OCI-M2 (cell line): ENCODE measurements around the gene GH2.
"Not testable (repeated sequence)": the region's sequence is repeated elsewhere in the genome, so short reads cannot be mapped to it uniquely, and the experiment has no call there.

ENCODE experiments used
- DNase-seq: peaks from one replicate; lab custom pipeline; 2025; ENCODE audit not compliant: unreplicated experiment; lab: John Stamatoyannopoulos, UW

Gene GH2

GRCh38 chr17:63911657-63912100 is 29.9 kb upstream of the GH2 start:
- no peak for DNase-seq

DNA sequence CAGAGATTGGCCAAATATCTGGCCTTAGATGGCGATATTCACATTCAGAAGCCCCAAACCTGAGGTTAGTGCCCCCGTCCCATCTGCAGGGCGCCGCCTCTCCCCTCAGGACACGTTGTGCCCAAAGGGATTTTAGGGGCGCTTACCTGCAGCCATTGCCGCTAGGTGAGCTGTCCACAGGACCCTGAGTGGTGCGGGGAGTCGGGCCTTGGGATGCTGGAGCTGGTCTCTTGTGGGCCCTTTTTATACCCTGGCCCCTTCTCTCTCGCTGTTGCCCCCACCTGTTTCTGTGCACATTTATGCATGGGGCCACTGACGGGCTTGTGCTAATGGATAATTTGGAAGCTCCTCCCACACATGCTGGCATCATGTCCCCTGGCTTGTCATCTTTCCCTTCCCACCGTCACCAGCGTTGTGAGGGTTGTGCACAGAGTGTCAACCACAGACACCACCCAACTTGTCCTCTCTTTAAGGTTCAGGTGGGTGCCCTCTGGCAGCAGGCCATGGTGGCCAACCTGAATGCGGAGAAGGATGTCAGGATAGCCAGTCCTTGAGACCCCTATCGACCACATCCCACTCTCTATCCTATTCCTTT is 29.4 kb upstream of the GH2 start, which contains the start of gene CSHL1:
CSHL1 (minus strand) TSS at position 218 of the 595 bp plus-strand sequence; CDS start at position 156, 62 bp downstream.
- DNase-seq: no peak

DNA sequence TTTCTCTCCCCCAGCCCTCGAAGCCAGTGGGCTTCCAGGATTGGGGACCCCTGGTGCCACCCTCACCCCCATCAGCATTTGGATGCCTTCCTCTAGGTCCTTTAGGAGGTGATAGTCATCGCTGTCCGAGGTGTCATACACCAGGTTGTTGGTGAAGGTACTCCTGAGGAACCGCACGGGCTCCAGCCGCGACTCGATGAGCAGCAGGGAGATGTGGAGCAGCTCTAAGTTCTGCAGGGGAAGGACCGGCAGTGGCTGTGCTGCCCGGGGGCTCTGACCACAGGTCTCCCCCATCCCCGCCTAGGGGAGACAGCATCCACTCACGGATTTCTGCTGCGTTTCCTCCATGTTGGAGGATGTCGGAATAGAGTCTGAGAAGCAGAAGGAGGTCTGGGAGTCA is 28.4 kb upstream of the GH2 start:
- DNase-seq: no peak

DNA sequence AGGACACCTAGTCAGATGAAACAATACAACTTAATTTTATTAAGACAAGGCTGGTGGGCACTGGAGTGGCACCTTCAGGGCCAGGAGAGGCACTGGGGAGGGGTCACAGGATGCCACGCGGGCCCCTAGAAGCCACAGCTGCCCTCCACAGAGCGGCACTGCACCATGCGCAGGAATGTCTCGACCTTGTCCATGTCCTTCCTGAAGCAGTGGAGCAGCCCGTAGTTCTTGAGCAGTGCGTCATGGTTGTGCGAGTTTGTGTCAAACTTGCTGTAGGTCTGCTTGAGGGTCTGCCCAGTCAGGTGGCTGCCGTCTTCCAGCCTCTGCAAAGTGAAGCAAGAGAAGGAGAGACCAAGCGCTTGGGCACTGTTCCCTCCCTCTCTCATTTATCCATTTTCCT is 27.8 kb upstream of the GH2 start:
- DNase-seq: not testable (repeated sequence)

DNA sequence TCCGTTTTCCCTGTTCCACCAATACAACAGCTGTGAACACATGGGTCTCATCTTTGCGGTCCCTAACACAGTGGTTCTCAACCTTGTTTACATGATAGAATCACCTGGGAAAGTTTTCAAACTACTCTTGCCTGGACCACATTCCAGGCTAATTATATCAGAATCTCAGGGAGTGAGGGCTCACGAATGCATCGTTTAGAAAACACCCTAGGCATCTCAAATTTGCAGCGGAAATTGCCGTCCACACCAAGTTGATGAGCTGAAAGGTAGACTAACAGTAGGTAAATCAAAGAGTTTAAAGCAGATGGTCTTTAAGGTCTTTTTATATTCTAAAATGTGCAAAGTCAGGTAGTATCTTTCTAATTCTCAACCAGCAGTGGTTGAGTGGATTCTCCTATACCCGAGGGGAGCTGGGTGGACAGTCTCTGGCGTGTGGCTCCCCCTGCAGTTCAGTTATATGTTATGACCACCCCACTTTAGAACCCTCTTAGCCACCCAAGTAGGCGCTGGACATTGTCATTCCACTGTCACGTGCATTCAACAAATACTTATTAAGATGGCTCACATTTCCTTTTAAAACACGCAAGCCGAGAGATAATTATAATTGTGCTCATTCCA is 25.5 kb upstream of the GH2 start:
- DNase-seq: not testable (repeated sequence)

- not testable (repeated sequence) for DNase-seq
Measured at GRCh38 chr17:63904796-63905195, 23.1 kb upstream of the GH2 start.

GRCh38 chr17:63903787-63904201 is 22.1 kb upstream of the GH2 start:
- DNase-seq: not testable (repeated sequence)

- DNase-seq: not testable (repeated sequence)
Measured at GRCh38 chr17:63901971-63902370, 20.2 kb upstream of the GH2 start.

GRCh38 chr17:63898899-63899798 is 17.4 kb upstream of the GH2 start:
- DNase-seq: not testable (repeated sequence)

GRCh38 chr17:63896524-63897354 is 15.0 kb upstream of the GH2 start, which contains the start of gene CSH1:
Gene CSH1, minus strand, starts transcription at chr17:63896574. Its CDS starts 63 bp downstream, at chr17:63896511.
- DNase-seq: not testable (repeated sequence)

DNA sequence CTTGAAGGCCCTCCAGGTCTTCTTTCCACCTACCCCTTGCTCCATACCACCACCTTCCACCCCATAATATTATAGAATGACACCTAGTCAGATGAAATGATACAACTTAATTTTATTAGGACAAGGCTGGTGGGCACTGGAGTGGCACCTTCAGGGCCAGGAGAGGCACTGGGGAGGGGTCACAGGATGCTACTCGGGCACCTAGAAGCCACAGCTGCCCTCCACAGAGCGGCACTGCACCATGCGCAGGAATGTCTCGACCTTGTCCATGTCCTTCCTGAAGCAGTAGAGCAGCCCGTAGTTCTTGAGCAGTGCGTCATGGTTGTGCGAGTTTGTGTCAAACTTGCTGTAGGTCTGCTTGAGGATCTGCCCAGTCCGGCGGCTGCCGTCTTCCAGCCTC is 13.1 kb upstream of the GH2 start:
- not testable (repeated sequence) for DNase-seq

DNA sequence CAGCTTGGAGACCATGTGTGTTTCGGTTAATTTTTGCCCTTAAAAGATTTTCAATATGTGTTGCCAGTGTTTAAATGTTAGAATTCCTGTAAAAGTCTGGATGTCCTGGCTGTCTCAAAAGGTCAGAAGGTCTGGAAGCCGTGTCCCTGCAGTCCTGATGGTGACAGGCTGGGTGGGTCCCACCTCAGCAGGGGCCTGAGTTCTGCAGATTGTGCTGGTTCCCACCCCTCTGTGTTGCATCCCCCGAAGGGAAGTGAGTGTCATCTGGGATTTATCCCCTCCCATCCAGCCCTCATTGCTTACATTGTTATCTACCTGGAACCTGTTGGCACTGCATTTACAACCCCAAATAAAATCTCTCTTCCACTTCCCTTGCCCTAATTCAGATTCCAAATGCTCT is 12.3 kb upstream of the GH2 start:
- not testable (repeated sequence) for DNase-seq

DNA sequence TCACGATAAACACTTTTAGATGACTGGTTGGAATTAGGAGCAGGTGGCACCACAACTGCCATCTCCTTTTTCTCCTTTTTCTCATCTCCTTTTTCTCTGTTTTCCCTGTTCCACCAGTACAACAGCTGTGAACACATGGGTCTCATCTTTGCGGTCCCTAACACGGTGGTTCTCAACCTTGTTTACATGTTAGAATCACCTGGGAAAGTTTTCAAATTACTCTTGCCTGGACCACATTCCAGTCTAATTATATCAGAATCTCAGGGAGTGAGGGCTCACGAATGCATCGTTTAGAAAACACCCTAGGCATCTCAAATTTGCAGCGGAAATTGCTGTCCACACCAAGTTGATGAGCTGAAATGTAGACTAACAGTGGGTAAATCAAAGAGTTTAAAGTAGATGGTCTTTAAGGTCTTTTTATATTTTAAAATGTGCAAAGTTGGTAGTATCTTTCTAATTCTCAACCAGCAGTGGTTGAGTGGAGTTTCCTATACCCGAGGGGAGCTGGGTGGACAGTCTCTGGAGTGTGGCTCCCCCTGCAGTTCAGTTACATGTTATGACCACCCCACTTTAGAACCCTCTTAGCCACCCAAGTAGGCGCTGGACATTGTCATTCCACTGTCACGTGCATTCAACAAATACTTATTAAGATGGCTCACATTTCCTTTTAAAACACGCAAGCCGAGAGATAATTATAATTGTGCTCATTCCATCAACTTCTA is 10.7 kb upstream of the GH2 start:
- DNase-seq: not testable (repeated sequence)

DNA sequence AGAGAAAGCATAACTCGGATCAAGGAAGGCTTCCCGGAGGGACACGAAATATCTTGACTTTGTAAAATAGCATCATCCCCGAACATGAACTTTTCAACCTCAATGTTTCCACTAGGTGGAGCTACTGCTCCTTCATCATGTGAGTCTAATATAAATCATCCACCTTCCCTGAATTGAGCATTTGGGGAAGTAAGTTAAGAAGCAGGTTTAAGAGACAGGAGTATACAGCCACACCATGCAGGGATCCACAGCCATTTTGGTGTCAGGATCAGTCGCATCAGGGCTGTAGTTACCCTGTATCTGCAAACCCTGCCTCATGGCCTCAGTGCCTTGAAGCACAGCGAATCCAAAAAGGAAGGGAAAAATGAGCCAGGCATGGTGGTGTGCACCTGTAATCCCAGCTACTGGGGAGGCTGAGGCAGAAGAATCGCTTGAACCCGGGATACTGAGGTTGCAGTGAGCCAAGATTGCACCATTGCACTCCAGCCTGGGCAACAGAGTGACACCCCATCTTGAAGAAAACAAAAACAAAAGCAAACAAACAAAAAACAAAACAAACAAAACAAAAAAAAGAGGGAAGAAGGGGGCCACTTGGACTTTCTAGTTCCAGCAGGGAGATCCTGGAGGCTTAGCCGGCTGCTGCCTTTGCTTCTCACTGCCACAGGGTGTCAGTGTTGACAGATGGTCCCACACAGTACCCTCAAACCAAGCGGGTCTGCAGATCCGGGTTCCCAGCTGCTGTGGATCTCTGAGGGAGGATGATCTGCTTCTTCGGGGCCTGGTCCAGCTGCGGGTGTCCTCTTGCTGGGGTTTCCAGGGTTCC is 7.5 kb upstream of the GH2 start:
- DNase-seq: not testable (repeated sequence)

DNA sequence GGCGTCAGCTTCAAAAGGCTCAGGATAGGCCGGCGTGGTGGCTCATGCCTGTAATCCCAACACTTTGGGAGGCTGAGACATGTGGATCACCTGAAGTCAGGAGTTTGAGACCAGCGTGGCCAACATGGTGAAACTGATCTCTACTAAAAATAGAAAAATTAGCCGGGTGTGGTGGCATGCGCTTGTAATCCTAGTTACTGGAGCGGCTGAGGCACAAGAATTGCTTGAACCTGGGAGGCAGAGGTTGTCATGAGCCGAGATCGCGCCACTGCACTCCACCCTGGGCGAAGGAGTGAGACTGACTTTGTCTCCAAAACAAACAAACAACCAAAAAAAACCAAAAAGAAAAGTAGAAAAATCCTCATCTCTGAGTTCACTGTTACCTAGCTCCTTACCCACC is 3.4 kb upstream of the GH2 start:
- DNase-seq: not testable (repeated sequence)

DNA sequence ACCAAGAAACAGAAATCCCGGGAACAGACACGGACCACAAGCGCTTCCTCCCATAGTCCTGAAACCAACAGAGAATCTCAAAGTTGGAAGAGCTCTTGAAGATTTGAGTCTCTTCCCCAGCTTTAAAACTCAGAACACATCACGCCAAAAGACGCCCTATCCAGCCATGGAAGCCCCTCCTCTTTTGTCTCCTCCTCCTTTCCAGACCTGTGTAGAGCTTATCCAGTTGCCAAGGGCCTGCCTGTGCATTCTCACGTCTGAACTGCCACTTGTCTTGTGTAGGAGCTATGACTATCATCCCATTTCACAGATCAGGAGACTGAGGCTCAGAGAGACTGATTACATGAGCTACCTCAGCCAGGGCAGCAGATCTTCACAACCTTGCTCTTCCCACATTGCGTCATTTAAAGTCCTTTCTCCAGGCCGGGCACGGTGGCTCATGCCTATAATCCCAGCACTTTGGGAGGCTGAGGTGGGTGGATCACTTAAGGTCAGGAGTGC is 932 bp upstream of the GH2 start:
- DNase-seq: not testable (repeated sequence)

DNA sequence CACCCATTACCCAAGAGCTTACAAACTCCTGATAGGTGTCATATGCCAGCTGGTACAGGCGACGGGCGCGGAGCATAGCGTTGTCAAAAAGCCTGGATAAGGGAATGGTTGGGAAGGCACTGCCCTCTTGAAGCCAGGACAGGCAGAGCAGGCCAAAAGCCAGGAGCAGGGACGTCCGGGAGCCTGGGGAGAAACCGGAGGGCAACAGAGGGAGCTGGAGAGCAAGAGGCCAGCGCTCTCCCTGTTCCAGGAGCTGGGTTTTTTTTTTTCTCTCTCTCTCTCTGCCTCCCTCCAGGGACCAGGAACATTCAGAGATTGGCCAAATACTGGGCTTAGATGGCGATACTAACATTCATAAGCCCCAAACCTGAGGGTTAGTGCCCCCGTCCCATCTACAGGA is 407 bp downstream of the GH2 start:
- DNase-seq: not testable (repeated sequence)

DNA sequence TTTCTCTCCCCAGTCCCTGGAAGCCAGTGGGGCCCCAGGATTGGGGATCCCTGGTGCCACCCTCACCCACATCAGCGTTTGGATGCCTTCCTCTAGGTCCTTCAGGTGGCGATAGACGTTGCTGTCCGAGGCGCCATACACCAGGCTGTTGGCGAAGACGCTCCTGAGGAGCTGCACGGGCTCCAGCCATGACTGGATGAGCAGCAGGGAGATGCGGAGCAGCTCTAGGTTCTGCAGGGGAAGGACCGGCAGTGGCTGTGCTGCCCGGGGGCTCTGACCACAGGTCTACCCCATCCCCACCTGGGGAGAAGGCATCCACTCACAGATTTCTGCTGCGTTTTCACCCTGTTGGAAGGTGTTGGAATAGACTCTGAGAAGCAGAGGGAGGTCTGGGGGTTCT is 1.0 kb downstream of the GH2 start:
- no peak for DNase-seq

GRCh38 chr17:63878413-63878812 is 3.3 kb downstream of the GH2 start:
- not testable (repeated sequence) for DNase-seq
